HepG2 (cell line): Measurements from ENCODE around the gene G6PC3. TPM values are rescaled to one million over a fixed set of nuclear protein-coding genes. Genes with fewer than 3 reads are reported as not detected.

ENCODE experiments used
- AHR ChIP-seq: IDR thresholded peaks from 2 replicates; pipeline ENCODE4 v1.6.1; 2018; ENCODE audit warnings: missing genetic modification reagents, missing compliant biosample characterization
- CHCHD3 ChIP-seq: sonication (generic); formaldehyde crosslinking; IDR thresholded peaks from 2 replicates; pipeline ENCODE4 v1.8.0; 2022; ENCODE audit warnings: mild to moderate bottlenecking, missing genetic modification reagents, moderate library complexity
- JARID2 ChIP-seq: sonication (generic); formaldehyde crosslinking; IDR thresholded peaks from 2 replicates; pipeline ENCODE4 v1.8.1; 2023; ENCODE audit warnings: missing genetic modification reagents, inconsistent platforms; ENCODE audit not compliant: insufficient replicate concordance
- POLR2AphosphoS5 ChIP-seq: IDR thresholded peaks from 2 replicates; pipeline ENCODE4 v1.6.1; 2012; ENCODE audit warnings: low read depth, low read length
- ZFP37 ChIP-seq: sonication (generic); formaldehyde crosslinking; IDR thresholded peaks from 2 replicates; pipeline ENCODE4 v1.4.0; 2020; ENCODE audit warnings: missing genetic modification reagents, borderline replicate concordance
- ZIK1 ChIP-seq: sonication (generic); formaldehyde crosslinking; IDR thresholded peaks from 2 replicates; pipeline ENCODE4 v1.5.0; 2020; ENCODE audit warnings: mild to moderate bottlenecking, low read depth, missing genetic modification reagents, borderline replicate concordance
- ZNF205 ChIP-seq: IDR thresholded peaks from 2 replicates; pipeline ENCODE4 v1.6.1; 2018; ENCODE audit warnings: missing biosample characterization, missing genetic modification reagents
- polyA plus RNA-seq, 8 experiments: library from polyadenylated mRNA; depleted of rRNA in 3 of 8; stranded (reverse) in 7 of 8; unstranded in 1 of 8; fragments of >200 nt; fragmentation: Illumina TruSeq in 4 of 8; extraction: Trizol in 4 of 8; gene quantifications; 2 replicates each; pipeline versions ENCODE4 v1.2.1 to v1.2.3, GENCODE V29; 2011 to 2016; ENCODE audit warnings: low read depth in 4 of 8, missing spikeins in 1 of 8, mixed read lengths in 1 of 8; ENCODE audit not compliant: insufficient read depth in 1 of 8
- total RNA-seq, 5 experiments: library from RNA; depleted of rRNA; stranded (reverse); fragments of >200 nt; fragmentation: Illumina TruSeq; extraction: Trizol; gene quantifications; 2 replicates each; pipeline ENCODE4 v1.2.3, GENCODE V29; 2016; ENCODE audit warnings: low read depth in 1 of 5
- TF ChIP-seq, protein P1 (sequence below): sonication (generic); formaldehyde crosslinking; IDR thresholded peaks from 2 replicates; pipeline ENCODE4 v1.5.1; 2020; ENCODE audit warnings: missing genetic modification reagents, mild to moderate bottlenecking, borderline replicate concordance
- TF ChIP-seq, protein P2 (sequence below): sonication (generic); formaldehyde crosslinking; IDR thresholded peaks from 2 replicates; pipeline ENCODE4 v1.5.0; 2020; ENCODE audit warnings: missing genetic modification reagents
- TF ChIP-seq, protein P3 (sequence below): sonication (generic); formaldehyde crosslinking; IDR thresholded peaks from 2 replicates; pipeline ENCODE4 v1.4.0; 2020; ENCODE audit warnings: low read depth, mild to moderate bottlenecking, missing genetic modification reagents
- TF ChIP-seq, protein P4 (sequence below): sonication (generic); formaldehyde crosslinking; IDR thresholded peaks from 2 replicates; pipeline ENCODE4 v1.4.0; 2020; ENCODE audit warnings: missing genetic modification reagents, borderline replicate concordance
- TF ChIP-seq, protein P5 (sequence below): sonication (generic); formaldehyde crosslinking; IDR thresholded peaks from 2 replicates; pipeline ENCODE4 v1.4.0; 2020; ENCODE audit warnings: missing genetic modification reagents
- TF ChIP-seq, protein P6 (sequence below): sonication (generic); formaldehyde crosslinking; IDR thresholded peaks from 2 replicates; pipeline ENCODE4 v1.5.1; 2020; ENCODE audit warnings: mild to moderate bottlenecking, missing genetic modification reagents, borderline replicate concordance
- TF ChIP-seq, protein P7 (sequence below): sonication (generic); formaldehyde crosslinking; IDR thresholded peaks from 2 replicates; pipeline ENCODE4 v1.4.0; 2020; ENCODE audit warnings: mild to moderate bottlenecking, missing genetic modification reagents

Gene G6PC3
- total and polyA plus RNA-seq, 2 of the 13 experiments (the other 11 are each of a cell fraction or from before 2014, with no cell fraction given): 38.5 to 75.8 TPM

DNA sequence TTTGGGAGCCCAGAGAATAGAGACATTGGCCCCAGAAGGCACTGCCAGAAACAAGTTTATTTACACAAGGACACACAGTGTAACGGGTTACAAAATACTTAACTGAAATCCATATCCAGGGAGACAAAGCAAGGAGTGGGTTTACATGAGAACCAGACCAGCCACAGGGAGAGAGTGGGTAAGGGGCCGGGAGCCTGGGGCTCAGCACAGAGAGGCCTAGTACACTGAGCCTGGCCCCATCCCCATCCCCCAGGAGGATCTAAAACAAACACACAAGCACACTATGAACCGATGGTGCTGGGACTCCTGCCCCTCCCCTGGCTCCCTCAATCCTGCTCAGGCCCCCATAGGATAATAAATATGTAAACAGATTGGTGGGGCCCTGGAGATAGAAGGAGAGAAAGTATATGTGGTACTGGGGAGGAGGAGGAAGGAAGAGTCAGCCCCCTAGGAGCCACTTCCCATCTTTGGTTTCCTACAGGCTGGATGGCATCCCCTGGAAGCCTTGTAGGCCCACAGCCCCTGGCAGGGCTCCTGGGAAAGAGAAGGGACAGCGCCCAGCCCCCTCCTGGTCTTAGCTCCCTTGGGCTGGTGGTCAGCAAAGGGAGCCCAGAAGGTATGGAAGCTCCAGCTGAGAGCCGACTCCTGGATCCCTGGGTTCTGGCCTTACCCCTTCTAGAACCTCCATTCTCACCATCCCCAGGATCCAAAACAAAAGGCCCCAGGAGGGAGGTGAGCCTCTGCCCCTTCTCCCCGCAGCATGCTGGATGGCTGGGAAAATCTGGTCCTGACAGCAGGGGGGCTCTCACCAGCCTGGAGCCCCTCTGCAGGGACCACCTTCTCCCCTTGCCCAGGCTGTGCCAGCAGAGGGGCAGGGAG lies 6.4 kb downstream of the G6PC3 start (continued):
- TF ChIP-seq, protein P1, sequence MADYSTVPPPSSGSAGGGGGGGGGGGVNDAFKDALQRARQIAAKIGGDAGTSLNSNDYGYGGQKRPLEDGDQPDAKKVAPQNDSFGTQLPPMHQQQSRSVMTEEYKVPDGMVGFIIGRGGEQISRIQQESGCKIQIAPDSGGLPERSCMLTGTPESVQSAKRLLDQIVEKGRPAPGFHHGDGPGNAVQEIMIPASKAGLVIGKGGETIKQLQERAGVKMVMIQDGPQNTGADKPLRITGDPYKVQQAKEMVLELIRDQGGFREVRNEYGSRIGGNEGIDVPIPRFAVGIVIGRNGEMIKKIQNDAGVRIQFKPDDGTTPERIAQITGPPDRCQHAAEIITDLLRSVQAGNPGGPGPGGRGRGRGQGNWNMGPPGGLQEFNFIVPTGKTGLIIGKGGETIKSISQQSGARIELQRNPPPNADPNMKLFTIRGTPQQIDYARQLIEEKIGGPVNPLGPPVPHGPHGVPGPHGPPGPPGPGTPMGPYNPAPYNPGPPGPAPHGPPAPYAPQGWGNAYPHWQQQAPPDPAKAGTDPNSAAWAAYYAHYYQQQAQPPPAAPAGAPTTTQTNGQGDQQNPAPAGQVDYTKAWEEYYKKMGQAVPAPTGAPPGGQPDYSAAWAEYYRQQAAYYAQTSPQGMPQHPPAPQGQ (CRISPR knock-in tag): no peak
- TF ChIP-seq, protein P2, sequence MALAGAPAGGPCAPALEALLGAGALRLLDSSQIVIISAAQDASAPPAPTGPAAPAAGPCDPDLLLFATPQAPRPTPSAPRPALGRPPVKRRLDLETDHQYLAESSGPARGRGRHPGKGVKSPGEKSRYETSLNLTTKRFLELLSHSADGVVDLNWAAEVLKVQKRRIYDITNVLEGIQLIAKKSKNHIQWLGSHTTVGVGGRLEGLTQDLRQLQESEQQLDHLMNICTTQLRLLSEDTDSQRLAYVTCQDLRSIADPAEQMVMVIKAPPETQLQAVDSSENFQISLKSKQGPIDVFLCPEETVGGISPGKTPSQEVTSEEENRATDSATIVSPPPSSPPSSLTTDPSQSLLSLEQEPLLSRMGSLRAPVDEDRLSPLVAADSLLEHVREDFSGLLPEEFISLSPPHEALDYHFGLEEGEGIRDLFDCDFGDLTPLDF (CRISPR knock-in tag): 0 out of 2 replicates have a peak, but pooled peaks have one; percentile 40
- TF ChIP-seq ZNF205 (CRISPR knock-in tag): no peak
- TF ChIP-seq, protein P3, sequence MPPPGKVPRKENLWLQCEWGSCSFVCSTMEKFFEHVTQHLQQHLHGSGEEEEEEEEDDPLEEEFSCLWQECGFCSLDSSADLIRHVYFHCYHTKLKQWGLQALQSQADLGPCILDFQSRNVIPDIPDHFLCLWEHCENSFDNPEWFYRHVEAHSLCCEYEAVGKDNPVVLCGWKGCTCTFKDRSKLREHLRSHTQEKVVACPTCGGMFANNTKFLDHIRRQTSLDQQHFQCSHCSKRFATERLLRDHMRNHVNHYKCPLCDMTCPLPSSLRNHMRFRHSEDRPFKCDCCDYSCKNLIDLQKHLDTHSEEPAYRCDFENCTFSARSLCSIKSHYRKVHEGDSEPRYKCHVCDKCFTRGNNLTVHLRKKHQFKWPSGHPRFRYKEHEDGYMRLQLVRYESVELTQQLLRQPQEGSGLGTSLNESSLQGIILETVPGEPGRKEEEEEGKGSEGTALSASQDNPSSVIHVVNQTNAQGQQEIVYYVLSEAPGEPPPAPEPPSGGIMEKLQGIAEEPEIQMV (CRISPR knock-in tag): no peak
- TF ChIP-seq CHCHD3: no peak
- TF ChIP-seq AHR (CRISPR knock-in tag): no peak
- TF ChIP-seq ZFP37: no peak
- no peak for TF ChIP-seq JARID2 (CRISPR knock-in tag)
- TF ChIP-seq ZIK1 (CRISPR knock-in tag): no peak
- TF ChIP-seq, protein P4, sequence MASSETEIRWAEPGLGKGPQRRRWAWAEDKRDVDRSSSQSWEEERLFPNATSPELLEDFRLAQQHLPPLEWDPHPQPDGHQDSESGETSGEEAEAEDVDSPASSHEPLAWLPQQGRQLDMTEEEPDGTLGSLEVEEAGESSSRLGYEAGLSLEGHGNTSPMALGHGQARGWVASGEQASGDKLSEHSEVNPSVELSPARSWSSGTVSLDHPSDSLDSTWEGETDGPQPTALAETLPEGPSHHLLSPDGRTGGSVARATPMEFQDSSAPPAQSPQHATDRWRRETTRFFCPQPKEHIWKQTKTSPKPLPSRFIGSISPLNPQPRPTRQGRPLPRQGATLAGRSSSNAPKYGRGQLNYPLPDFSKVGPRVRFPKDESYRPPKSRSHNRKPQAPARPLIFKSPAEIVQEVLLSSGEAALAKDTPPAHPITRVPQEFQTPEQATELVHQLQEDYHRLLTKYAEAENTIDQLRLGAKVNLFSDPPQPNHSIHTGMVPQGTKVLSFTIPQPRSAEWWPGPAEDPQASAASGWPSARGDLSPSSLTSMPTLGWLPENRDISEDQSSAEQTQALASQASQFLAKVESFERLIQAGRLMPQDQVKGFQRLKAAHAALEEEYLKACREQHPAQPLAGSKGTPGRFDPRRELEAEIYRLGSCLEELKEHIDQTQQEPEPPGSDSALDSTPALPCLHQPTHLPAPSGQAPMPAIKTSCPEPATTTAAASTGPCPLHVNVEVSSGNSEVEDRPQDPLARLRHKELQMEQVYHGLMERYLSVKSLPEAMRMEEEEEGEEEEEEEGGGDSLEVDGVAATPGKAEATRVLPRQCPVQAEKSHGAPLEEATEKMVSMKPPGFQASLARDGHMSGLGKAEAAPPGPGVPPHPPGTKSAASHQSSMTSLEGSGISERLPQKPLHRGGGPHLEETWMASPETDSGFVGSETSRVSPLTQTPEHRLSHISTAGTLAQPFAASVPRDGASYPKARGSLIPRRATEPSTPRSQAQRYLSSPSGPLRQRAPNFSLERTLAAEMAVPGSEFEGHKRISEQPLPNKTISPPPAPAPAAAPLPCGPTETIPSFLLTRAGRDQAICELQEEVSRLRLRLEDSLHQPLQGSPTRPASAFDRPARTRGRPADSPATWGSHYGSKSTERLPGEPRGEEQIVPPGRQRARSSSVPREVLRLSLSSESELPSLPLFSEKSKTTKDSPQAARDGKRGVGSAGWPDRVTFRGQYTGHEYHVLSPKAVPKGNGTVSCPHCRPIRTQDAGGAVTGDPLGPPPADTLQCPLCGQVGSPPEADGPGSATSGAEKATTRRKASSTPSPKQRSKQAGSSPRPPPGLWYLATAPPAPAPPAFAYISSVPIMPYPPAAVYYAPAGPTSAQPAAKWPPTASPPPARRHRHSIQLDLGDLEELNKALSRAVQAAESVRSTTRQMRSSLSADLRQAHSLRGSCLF (CRISPR knock-in tag): no peak
- TF ChIP-seq, protein P5, sequence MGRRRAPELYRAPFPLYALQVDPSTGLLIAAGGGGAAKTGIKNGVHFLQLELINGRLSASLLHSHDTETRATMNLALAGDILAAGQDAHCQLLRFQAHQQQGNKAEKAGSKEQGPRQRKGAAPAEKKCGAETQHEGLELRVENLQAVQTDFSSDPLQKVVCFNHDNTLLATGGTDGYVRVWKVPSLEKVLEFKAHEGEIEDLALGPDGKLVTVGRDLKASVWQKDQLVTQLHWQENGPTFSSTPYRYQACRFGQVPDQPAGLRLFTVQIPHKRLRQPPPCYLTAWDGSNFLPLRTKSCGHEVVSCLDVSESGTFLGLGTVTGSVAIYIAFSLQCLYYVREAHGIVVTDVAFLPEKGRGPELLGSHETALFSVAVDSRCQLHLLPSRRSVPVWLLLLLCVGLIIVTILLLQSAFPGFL (CRISPR knock-in tag): no peak
- TF ChIP-seq POLR2AphosphoS5: peak; percentile 23; the same call in 1 of the 2 replicates
- TF ChIP-seq, protein P6, sequence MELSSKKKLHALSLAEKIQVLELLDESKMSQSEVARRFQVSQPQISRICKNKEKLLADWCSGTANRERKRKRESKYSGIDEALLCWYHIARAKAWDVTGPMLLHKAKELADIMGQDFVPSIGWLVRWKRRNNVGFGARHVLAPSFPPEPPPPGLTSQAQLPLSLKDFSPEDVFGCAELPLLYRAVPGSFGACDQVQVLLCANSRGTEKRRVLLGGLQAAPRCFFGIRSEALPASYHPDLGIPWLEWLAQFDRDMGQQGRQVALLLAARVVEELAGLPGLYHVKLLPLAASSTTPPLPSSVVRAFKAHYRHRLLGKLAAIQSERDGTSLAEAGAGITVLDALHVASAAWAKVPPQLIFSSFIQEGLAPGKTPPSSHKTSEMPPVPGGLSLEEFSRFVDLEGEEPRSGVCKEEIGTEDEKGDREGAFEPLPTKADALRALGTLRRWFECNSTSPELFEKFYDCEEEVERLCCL: no peak
- TF ChIP-seq, protein P7, sequence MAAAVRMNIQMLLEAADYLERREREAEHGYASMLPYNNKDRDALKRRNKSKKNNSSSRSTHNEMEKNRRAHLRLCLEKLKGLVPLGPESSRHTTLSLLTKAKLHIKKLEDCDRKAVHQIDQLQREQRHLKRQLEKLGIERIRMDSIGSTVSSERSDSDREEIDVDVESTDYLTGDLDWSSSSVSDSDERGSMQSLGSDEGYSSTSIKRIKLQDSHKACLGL: no peak
